Kidney epithelial cell (primary cell): ENCODE measurements around the gene CYP2B6. TPM values are rescaled to one million over a fixed set of nuclear protein-coding genes. Genes with fewer than 3 reads are reported as not detected.
"Not testable (repeated sequence)": the region's sequence is repeated elsewhere in the genome, so short reads cannot be mapped to it uniquely, and the experiment has no call there.

ENCODE experiments used
- DNase-seq: peaks from one replicate; pipeline ENCODE4 v3.0.0-alpha.2; 2010; ENCODE audit warnings: low read depth
- H3K27me3 ChIP-seq: 2 replicates; pipeline ENCODE4 v1.6.0; 2011; ENCODE audit warnings: low read length; ENCODE audit not compliant: control insufficient read depth, insufficient read depth
- H3K36me3 ChIP-seq: 2 replicates; pipeline ENCODE4 v1.5.1; 2011; ENCODE audit warnings: low read length; ENCODE audit not compliant: control insufficient read depth, insufficient read depth
- H3K4me3 ChIP-seq: 2 replicates; pipeline ENCODE4 v1.5.1; 2011; ENCODE audit warnings: low read depth, mild to moderate bottlenecking, control low read depth, low read length
- total RNA-seq: library from RNA; depleted of rRNA; stranded (reverse); fragments of >200 nt; gene quantifications from 2 replicates; pipeline ENCODE4 v1.2.3, GENCODE V29; 2015
- TF ChIP-seq, protein P1 (sequence below): IDR thresholded peaks from 2 replicates; pipeline ENCODE4 v1.5.1; 2011; ENCODE audit warnings: mild to moderate bottlenecking, moderate library complexity, low read length, control low read depth, inconsistent platforms; ENCODE audit not compliant: insufficient read depth, poor library complexity, severe bottlenecking

CYP2B6 gene
- total RNA-seq, 1 donor from 2014 or later: 0.13 TPM

DNA sequence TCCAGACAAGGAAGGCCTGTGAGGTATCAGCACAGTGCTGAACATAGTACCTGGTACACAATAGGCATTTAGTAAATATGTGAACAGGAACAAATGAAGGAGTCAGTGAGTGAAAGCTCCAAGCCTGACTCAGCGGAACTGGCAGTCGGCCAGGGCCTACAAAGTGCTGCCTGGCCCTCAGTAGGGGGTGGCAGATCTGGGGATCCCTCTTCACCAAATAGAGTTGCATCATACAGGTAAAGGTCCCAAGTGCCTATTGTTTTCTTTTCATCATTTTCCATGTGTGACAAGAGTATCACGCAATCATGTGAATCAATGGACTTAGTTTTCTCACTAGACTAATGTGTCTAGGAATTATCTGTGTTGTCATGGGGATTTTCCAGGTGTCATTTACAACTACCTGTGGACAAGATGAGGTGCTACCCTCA, 9.2 kb downstream of the CYP2B6 start:
- DNase-seq: no peak
- Histone ChIP-seq H3K4me3 (no peak overlapping the region), H3K36me3 (no peaks in the 10 kb centered on the region), H3K27me3 (no peaks in the 10 kb centered on the region)
- TF ChIP-seq, protein P1, sequence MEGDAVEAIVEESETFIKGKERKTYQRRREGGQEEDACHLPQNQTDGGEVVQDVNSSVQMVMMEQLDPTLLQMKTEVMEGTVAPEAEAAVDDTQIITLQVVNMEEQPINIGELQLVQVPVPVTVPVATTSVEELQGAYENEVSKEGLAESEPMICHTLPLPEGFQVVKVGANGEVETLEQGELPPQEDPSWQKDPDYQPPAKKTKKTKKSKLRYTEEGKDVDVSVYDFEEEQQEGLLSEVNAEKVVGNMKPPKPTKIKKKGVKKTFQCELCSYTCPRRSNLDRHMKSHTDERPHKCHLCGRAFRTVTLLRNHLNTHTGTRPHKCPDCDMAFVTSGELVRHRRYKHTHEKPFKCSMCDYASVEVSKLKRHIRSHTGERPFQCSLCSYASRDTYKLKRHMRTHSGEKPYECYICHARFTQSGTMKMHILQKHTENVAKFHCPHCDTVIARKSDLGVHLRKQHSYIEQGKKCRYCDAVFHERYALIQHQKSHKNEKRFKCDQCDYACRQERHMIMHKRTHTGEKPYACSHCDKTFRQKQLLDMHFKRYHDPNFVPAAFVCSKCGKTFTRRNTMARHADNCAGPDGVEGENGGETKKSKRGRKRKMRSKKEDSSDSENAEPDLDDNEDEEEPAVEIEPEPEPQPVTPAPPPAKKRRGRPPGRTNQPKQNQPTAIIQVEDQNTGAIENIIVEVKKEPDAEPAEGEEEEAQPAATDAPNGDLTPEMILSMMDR: no peak

DNA sequence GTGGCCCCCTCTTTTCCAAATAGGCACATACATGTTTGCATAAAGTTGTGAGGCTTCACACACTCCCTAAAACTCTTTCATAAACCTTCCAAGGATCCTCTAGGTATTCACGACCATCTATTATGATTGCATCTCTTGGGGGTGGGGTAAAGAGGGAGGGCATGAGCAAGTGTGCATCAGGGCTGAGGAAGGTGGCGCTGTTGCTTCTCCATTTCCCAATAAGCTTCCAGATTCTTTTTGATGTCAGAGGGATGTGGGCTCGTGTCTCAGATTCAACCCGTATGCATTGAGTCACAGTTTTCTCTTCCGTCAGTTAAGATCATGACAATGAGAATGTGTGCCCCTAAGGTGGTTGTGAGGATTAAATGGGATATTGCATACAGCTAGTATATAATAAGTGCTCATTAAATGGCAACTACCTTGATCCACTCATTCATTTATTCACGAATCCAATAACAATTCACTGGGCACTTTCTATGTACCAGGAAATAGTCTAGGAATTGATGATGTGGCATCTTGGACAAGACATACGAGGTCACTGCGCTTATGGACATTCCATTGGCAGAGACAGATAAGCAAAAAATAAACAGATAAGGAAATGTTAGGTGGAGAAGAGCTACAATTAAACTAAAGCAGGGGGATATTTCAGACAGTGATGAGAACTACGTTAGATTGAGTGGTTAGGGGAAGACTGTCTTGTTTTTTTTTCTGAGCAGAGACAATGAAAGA, 10.3 kb downstream of the CYP2B6 start:
- TF ChIP-seq, protein P1: no peak
- H3K36me3 ChIP-seq: no peaks in the 10 kb centered on the region
- DNase-seq: no peak
- no peaks in the 10 kb centered on the region for H3K27me3 ChIP-seq
- no peak overlapping the region for H3K4me3 ChIP-seq

DNA sequence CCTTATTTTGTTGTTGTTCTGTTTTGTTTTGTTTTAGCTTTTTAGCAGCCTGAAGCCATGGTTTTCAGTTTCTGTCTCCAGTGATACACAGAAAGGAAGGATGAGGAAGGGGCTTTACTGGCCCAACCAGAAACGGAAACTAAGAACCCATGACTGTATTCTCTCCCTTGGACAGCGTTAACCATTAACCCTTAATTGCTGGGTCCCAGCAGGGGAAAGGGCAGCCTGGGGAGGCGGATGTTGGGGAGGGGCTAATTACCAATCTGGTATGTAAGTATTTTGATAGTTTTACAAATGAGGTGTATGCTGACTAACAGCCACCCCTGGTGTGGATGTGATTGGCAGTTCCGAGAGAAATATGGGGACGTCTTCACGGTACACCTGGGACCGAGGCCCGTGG, 12.6 kb downstream of the CYP2B6 start:
- not testable (repeated sequence) for H3K36me3 ChIP-seq, H3K4me3 ChIP-seq, DNase-seq, H3K27me3 ChIP-seq

DNA sequence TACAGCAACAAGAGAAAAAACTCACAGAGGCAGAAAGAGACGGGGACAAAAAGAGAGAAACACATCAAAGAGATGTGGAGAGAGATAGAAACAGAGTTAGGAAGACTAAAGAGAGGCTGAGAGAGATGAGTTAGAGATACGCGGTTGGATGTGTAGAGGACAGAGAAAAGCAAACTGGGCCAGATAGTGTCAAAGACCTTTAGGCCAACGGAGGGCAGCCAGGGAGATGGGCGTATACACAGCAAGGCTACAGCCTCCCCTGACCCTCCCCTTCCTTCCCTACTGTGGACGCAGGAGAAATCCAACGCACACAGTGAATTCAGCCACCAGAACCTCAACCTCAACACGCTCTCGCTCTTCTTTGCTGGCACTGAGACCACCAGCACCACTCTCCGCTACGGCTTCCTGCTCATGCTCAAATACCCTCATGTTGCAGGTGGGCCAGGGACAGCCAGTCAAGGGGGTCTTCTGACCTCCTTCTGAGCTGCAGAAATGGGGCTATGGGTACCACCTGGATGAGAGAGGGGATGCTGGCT, 18.7 kb downstream of the CYP2B6 start:
- TF ChIP-seq, protein P1: no peak

DNA sequence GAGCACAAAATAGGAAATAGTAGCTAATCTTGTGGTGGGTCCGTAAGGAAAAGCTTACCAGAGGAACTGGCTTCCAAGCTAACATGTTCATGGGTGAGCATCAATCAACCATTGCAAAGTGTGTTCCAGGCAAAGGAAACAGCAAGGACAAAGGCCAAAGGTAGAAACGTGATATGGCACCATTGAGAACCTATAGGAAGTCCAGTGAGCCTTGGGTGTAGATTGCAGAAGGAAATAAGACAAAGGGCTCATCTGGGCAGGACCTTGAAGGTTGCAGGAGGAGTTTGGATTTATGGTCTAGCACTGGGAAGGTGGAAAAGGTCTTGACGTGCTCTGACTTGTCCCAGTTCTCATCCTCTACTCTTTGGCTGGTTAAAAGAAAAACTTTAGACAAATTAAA, 22.3 kb downstream of the CYP2B6 start:
- Histone ChIP-seq H3K4me3 (no peak overlapping the region), H3K27me3 (no peaks in the 10 kb centered on the region), H3K36me3 (no peaks in the 10 kb centered on the region)
- TF ChIP-seq, protein P1: no peak
- no peak for DNase-seq

More for the DNA sequence above, 18.7 kb downstream of the CYP2B6 start:
- Histone ChIP-seq H3K4me3 (no peak overlapping the region), H3K27me3 (no peaks in the 10 kb centered on the region), H3K36me3 (no peaks in the 10 kb centered on the region)
- no peak for DNase-seq

DNA sequence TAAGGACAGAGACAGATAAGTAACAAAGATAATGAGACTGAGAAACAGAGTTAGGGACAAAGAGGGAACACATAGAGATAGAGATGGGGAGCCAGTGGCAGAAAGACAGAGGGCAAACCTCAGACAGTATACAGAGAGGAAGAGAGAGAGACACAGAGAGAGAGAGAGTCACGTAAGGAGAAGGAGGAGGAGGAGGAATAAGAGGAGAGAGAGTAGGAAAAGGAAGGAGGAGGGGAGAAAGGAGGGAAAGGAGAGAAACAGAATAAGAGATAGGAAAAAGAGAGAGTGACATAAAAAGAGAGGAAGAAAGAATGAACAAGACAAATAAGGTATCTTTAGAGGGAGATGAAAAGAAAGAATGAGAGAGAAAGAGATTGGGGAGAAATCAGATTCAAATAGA, 23.6 kb downstream of the CYP2B6 start:
- Histone ChIP-seq H3K4me3 (no peak overlapping the region), H3K27me3 (no peaks in the 10 kb centered on the region), H3K36me3 (no peaks in the 10 kb centered on the region)
- no peak for DNase-seq
- TF ChIP-seq, protein P1: no peak
